ENCODE results near the gene GPR173. TPM values are rescaled to one million over a fixed set of nuclear protein-coding genes. Genes with fewer than 3 reads are reported as not detected.

Gene GPR173
- total and polyA plus RNA-seq, 2 donors from 2014 or later = 1.7 to 5.4 TPM

DNA sequence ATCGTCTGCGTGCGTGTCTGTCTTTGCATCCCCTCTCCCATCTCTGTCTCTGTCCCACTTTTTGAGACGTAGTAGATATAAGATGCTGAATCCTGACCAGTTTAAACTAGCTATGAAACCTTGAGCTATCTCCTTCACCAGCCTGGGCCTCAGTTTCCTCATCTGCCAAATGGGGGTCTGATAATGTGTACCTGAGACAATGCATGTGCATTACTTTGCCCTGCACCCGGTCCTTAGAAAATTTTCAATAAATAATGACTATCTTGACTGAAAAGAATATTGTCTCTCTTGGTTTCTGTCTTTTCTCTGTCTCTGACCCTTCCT lies 46.0 kb downstream of the GPR173 start:
- FAIRE-seq = no peak

GRCh38 chrX:53095796-53096195 lies 47.2 kb downstream of the GPR173 start:
- DNase-seq (no peak), FAIRE-seq (no peak)
- Histone ChIP-seq H3K4me1 (ENCODE audit: control insufficient read depth in 2 of 3, insufficient read depth in 2 of 3, low read depth in 1 of 3, low read length in 3 of 3) (peaks cover 0 to 5% (median 3%) of the 10 kb centered on the region in 3 donors), H3K9me3 (ENCODE audit: control insufficient read depth in 2 of 3, insufficient read depth in 1 of 3, low read length in 3 of 3) (no peaks in the 10 kb centered on the region), H3K27ac (ENCODE audit: low read depth in 2 of 2, low read length in 2 of 2) (no peak overlapping the region), H3K36me3 (ENCODE audit: control insufficient read depth in 2 of 3, insufficient read depth in 3 of 3, low read length in 3 of 3) (no peaks in the 10 kb centered on the region), H3K27me3 (ENCODE audit: control insufficient read depth, insufficient read depth, low read length) (no peaks in the 10 kb centered on the region), H3K9ac (ENCODE audit: low read length in 3 of 3) (no peak overlapping the region), H3K4me3 (ENCODE audit: low read length in 3 of 3) (no peak overlapping the region)
- intact Hi-C loops (cut with DNase I) = no loop called here
- TF ChIP-seq CTCF (IDR thresholded peaks at IDR 0.05; ENCODE audit: borderline replicate concordance, extremely low read depth, insufficient read depth) = no peak

More for the DNA sequence above, 46.0 kb downstream of the GPR173 start:
- TF ChIP-seq CTCF (IDR thresholded peaks at IDR 0.05; ENCODE audit: borderline replicate concordance, extremely low read depth, insufficient read depth) = no peak
- Histone ChIP-seq H3K36me3 (ENCODE audit: control insufficient read depth in 2 of 3, insufficient read depth in 3 of 3, low read length in 3 of 3) (no peaks in the 10 kb centered on the region), H3K27ac (ENCODE audit: low read depth in 2 of 2, low read length in 2 of 2) (peak overlapping the region; percentile 76 to 88), H3K9me3 (ENCODE audit: control insufficient read depth in 2 of 3, insufficient read depth in 1 of 3, low read length in 3 of 3) (no peaks in the 10 kb centered on the region), H3K27me3 (ENCODE audit: control insufficient read depth, insufficient read depth, low read length) (peaks cover 4% of the 10 kb centered on the region), H3K9ac (ENCODE audit: low read length in 3 of 3) (peak overlapping the region in 2 of 3 donors; percentile 55 to 69), H3K4me1 (ENCODE audit: control insufficient read depth in 2 of 3, insufficient read depth in 2 of 3, low read depth in 1 of 3, low read length in 3 of 3) (peaks cover 0 to 5% (median 3%) of the 10 kb centered on the region in 3 donors), H3K4me3 (ENCODE audit: low read length in 3 of 3) (peak overlapping the region; percentile 78 to 87 (median 82))
- no peak for DNase-seq
- intact Hi-C loops (cut with DNase I) = no loop called here

DNA sequence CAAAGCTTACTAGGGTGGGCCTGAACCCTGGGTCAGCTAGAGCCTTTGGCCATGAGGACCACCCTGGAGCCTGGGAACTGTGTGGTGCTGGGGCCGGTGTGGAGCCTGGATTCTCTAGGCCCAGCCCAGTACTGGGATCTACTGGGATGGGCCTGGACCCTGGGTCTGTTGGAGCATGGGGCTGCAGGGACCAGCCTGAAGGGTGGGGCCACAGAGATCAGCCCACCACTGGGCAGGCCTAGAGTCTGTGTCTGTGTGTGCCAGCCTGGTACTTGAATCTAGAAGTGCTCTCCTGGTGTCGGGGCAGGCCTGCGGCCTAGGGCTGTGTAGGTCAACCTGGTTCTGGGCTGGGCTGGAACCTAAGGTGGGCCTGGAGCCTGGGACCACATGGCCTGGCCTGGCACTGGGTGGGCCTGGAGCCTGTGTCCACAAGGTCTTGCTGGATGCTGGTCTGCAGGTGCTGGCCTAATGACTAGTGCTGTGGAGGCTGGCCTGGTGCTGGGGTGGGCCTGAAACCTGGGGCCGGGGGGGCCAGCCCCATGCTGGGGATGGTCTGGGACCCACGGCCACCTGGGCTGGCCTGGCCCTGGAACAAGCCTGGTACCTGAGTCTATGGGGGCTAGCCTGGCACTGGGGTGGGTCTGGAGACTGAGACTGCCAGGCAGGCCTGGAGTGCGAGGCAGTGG lies 66.4 kb downstream of the GPR173 start:
- Histone ChIP-seq H3K4me1 (ENCODE audit: control insufficient read depth in 2 of 3, insufficient read depth in 2 of 3, low read depth in 1 of 3, low read length in 3 of 3) (no peaks in the 10 kb centered on the region), H3K27me3 (ENCODE audit: control insufficient read depth, insufficient read depth, low read length) (no peaks in the 10 kb centered on the region), H3K36me3 (ENCODE audit: control insufficient read depth in 2 of 3, insufficient read depth in 3 of 3, low read length in 3 of 3) (no peaks in the 10 kb centered on the region), H3K4me3 (ENCODE audit: low read length in 3 of 3) (no peak overlapping the region), H3K9me3 (ENCODE audit: control insufficient read depth in 2 of 3, insufficient read depth in 1 of 3, low read length in 3 of 3) (no peaks in the 10 kb centered on the region), H3K9ac (ENCODE audit: low read length in 3 of 3) (no peak overlapping the region), H3K27ac (ENCODE audit: low read depth in 2 of 2, low read length in 2 of 2) (no peak overlapping the region)
- no peak for FAIRE-seq
- DNase-seq = no peak
- intact Hi-C loops (cut with DNase I) = no loop called here
- TF ChIP-seq CTCF (IDR thresholded peaks at IDR 0.05; ENCODE audit: borderline replicate concordance, extremely low read depth, insufficient read depth) = no peak

- H3K27ac ChIP-seq (ENCODE audit: low read depth in 2 of 2, low read length in 2 of 2) = no peak overlapping the region
- intact Hi-C loops (cut with DNase I) = no loop called here
- H3K4me1 ChIP-seq (ENCODE audit: control insufficient read depth in 2 of 3, insufficient read depth in 2 of 3, low read depth in 1 of 3, low read length in 3 of 3) = no peaks in the 10 kb centered on the region
- H3K9ac ChIP-seq (ENCODE audit: low read length in 3 of 3) = no peak overlapping the region
- no peak for DNase-seq
- no peaks in the 10 kb centered on the region for H3K27me3 ChIP-seq (ENCODE audit: control insufficient read depth, insufficient read depth, low read length)
- no peaks in the 10 kb centered on the region for H3K9me3 ChIP-seq (ENCODE audit: control insufficient read depth in 2 of 3, insufficient read depth in 1 of 3, low read length in 3 of 3)
- H3K4me3 ChIP-seq (ENCODE audit: low read length in 3 of 3) = no peak overlapping the region
- no peak for FAIRE-seq
- no peaks in the 10 kb centered on the region for H3K36me3 ChIP-seq (ENCODE audit: control insufficient read depth in 2 of 3, insufficient read depth in 3 of 3, low read length in 3 of 3)
- no peak for TF ChIP-seq CTCF (IDR thresholded peaks at IDR 0.05; ENCODE audit: borderline replicate concordance, extremely low read depth, insufficient read depth)
Measured at GRCh38 chrX:53115550-53115874, 66.9 kb downstream of the GPR173 start.

All from kidney (tissue), 14 donors.